GM10847 (cell line): Measurements from ENCODE around the gene RPUSD2.

Source experiments
- POLR2A ChIP-seq: IDR thresholded peaks from 2 replicates; pipeline ENCODE4 v1.6.1; 2011; ENCODE audit not compliant: insufficient read length; ENCODE audit errors: extremely low read depth

RPUSD2 gene

GRCh38 chr15:40555876-40556275 lies 13.2 kb upstream of the RPUSD2 start:
- TF ChIP-seq POLR2A: no peak

DNA sequence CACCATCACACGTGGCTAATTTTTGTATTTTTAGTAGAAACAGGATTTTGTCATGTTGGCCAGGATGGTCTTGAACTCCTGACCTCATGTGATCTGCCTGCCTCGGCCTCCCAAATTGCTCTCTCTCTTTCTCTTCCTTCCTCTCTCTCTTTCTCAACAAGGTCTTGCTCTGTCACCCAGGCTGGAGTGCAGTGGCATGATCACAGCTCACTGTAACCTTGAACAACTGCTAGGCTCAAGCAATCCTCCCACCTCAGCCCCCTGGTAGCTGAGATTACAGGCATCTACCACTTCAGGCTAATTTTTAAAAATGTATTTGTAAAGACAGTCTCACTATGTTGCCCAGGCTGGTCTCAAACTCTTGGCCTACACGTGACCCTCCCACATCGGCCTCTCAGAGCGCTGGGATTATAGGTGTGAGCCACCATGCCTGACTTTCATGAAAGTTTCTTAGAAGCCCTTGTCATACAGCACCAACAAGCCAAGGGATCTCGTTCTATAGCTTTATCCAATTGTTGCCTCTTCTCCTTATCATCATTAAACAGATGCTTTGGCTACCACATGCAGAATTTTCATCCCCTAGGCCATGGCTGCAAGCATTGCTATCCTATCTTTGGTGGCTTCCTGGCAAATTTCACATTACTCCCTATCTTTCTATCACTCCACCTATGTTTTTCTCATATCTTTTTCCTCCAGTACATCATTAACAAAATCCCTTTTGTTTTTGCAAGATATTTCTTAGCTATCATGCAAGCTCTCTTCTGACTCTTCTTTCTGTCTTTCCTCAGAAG lies 10.0 kb upstream of the RPUSD2 start:
- TF ChIP-seq POLR2A: no peak

GRCh38 chr15:40562691-40563090 lies 6.4 kb upstream of the RPUSD2 start:
- no peak for TF ChIP-seq POLR2A

GRCh38 chr15:40563426-40563825 lies 5.7 kb upstream of the RPUSD2 start:
- TF ChIP-seq POLR2A: no peak

- peak; percentile 81 for TF ChIP-seq POLR2A
These were observed 4.3 kb upstream of the RPUSD2 start, which contains the start of gene CCDC32 for GRCh38 chr15:40564591-40565332. Gene CCDC32, minus strand, starts transcription at chr15:40565042. Its CDS starts 2,027 bp downstream, at chr15:40563015.

GRCh38 chr15:40565333-40566238 lies 3.5 kb upstream of the RPUSD2 start:
- no peak for TF ChIP-seq POLR2A

DNA sequence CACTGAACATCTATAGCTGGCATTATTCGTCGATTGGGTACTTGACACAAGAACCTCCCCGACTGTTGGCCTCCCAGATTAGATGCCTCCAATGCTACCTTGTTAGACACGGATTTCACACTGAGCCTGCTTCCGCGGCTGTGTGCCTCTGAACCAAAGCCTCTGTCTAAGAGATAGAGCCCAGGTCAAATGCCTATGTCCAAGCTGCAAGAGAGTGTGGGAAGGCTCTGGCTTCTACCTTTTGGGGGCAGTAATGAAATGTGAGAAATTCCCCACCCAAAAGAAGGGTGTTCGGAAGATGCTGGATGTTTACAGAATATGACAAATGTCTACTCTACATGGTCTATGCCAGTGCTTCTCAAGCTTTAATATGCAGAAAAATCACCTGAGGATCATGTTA lies 2.0 kb upstream of the RPUSD2 start:
- no peak for TF ChIP-seq POLR2A

- TF ChIP-seq POLR2A: no peak
These were observed 6.0 kb downstream of the RPUSD2 start for GRCh38 chr15:40575113-40575512.

DNA sequence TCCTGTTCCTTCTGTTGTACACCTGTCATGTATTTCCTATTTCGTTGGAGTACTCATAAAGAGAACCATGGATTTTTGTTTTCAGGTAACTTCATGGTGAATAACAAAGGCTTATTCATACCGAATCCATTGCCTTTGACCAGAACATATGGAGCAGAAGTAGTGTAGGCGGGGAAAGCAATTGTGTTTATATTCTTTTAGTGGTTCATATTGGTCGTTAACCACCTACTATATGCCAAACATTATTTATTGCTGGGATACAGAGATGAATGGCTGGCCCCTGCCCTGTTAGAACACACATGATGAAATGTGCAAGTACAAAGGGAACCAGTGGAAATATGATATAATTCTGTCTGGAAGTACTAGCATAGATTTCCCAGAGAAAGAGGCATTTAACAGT lies 9.8 kb downstream of the RPUSD2 start:
- no peak for TF ChIP-seq POLR2A

- TF ChIP-seq POLR2A: no peak
These were observed 13.7 kb downstream of the RPUSD2 start for GRCh38 chr15:40582726-40583246.

DNA sequence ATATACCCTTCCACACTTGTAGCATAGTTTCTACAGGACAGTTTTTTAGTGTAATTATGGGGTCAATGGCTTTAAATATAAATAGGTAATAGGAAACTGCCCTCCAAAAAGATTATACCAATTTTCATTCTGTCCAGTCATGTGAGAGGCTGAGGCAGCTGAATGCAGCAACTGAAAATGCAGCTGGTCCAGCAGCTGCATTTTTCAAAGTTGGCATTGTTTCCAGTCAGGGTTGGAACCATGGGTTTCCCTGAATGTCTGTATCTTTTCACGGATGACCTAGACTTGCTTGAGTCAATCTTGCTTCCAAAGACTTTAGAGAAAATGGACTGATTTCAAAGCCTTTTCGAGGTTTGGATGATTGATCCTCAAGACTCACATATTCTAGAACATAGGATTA lies 15.1 kb downstream of the RPUSD2 start:
- no peak for TF ChIP-seq POLR2A

DNA sequence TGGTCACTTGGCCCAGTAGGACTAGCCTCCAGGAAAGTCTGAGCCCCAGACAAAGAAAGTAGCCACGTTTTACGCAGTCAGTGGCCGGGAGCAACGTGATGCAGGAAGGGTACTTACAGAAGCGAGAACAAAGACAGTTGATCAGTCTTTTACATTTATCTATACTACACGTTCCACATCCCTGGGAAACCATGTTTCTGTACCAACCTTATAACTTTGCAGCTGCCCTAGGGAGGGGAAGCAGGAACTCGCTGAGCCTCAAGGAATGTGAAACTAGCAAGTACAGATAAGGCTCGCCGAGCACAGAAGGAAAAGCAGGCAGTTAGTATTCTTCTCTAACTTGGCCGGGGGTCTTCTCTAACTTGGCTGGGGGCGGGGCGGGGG lies 21.6 kb downstream of the RPUSD2 start:
- no peak for TF ChIP-seq POLR2A

- no peak for TF ChIP-seq POLR2A
These were observed 22.3 kb downstream of the RPUSD2 start for GRCh38 chr15:40591389-40591788.

DNA sequence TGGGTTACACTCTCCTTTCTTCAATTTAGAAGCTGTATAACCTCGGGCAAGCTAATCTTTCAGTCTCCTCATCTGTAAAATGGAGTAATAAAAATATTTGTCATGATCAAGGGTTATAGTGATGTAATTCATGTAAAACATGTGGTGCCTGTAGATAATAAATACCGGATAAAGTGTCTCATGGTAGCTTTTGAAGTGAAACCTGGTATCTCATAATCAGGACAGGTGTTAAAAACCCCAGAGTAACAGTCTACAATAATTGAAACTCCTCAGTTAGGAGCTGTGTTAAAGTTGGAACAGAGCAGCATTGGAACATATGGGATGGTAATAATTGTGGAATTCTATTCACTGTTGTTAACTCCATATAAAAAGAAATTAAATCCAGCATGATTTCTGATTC lies 24.1 kb downstream of the RPUSD2 start:
- no peak for TF ChIP-seq POLR2A
